Measurements from ENCODE around the gene ATG16L1. TPM values are rescaled to one million over a fixed set of nuclear protein-coding genes. Genes with fewer than 3 reads are reported as not detected.

ATG16L1 gene
- total and polyA plus RNA-seq, 9 of the 15 experiments (the other 6 are each of a cell fraction or from before 2014, with no cell fraction given) = 6.4 to 21.3 (median 17.2) TPM

DNA sequence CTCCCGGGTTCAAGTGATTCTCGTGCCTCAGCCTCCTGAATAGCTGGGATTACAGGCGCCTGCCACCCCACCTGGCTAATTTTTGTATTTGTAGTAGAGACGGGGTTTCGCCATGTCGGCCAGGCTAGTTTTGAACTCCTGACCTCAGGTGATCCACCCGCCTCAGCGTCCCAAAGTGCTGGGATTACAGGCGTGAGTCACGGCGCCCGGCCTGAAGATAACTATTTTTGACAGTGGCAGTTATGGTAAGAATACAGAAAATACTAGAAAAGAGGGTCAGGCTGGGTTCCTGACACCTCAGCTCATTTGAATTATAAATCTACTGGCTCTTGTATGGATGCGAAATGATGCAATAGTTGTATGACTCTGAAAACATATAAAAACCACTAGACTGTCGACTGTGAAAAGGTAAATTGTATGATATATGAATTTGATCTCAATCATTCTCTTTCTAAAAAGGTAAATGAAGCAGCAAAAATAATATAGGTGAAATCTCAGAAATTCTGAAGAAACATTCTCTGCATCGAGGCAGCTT, 91.8 kb downstream of the ATG16L1 start (continued):
- no peak for TF ChIP-seq ZNF57 (CRISPR knock-in tag; IDR thresholded peaks at IDR 0.05)
- TF ChIP-seq FOXP1 (CRISPR knock-in tag; IDR thresholded peaks at IDR 0.05) = no peak
- TF ChIP-seq, protein P1, sequence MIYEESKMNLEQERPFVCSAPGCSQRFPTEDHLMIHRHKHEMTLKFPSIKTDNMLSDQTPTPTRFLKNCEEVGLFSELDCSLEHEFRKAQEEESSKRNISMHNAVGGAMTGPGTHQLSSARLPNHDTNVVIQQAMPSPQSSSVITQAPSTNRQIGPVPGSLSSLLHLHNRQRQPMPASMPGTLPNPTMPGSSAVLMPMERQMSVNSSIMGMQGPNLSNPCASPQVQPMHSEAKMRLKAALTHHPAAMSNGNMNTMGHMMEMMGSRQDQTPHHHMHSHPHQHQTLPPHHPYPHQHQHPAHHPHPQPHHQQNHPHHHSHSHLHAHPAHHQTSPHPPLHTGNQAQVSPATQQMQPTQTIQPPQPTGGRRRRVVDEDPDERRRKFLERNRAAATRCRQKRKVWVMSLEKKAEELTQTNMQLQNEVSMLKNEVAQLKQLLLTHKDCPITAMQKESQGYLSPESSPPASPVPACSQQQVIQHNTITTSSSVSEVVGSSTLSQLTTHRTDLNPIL (CRISPR knock-in tag; IDR thresholded peaks at IDR 0.05) = no peak
- TF ChIP-seq CEBPB (tag; IDR thresholded peaks at IDR 0.05) = peak; percentile 69
- no peak for TF ChIP-seq HMG20B (CRISPR knock-in tag; IDR thresholded peaks at IDR 0.05)
- no peak for TF ChIP-seq MAFK (IDR thresholded peaks at IDR 0.05; ENCODE audit: low read length)
- no peak for TF ChIP-seq MIER1 (IDR thresholded peaks at IDR 0.05; ENCODE audit: low read depth)
- TF ChIP-seq, protein P2, sequence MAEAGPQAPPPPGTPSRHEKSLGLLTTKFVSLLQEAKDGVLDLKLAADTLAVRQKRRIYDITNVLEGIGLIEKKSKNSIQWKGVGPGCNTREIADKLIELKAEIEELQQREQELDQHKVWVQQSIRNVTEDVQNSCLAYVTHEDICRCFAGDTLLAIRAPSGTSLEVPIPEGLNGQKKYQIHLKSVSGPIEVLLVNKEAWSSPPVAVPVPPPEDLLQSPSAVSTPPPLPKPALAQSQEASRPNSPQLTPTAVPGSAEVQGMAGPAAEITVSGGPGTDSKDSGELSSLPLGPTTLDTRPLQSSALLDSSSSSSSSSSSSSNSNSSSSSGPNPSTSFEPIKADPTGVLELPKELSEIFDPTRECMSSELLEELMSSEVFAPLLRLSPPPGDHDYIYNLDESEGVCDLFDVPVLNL (CRISPR knock-in tag; IDR thresholded peaks at IDR 0.05; ENCODE audit: low read depth) = no peak
- TF ChIP-seq ARNT (IDR thresholded peaks at IDR 0.05) = no peak
- TF ChIP-seq DPF2 (IDR thresholded peaks at IDR 0.05) = no peak
- TF ChIP-seq, protein P3, sequence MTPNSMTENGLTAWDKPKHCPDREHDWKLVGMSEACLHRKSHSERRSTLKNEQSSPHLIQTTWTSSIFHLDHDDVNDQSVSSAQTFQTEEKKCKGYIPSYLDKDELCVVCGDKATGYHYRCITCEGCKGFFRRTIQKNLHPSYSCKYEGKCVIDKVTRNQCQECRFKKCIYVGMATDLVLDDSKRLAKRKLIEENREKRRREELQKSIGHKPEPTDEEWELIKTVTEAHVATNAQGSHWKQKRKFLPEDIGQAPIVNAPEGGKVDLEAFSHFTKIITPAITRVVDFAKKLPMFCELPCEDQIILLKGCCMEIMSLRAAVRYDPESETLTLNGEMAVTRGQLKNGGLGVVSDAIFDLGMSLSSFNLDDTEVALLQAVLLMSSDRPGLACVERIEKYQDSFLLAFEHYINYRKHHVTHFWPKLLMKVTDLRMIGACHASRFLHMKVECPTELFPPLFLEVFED (CRISPR knock-in tag; conservative IDR thresholded peaks at IDR 0.05) = no peak
- TF ChIP-seq ARID1B (IDR thresholded peaks at IDR 0.05) = peak; percentile 59
- TF ChIP-seq, protein P4, sequence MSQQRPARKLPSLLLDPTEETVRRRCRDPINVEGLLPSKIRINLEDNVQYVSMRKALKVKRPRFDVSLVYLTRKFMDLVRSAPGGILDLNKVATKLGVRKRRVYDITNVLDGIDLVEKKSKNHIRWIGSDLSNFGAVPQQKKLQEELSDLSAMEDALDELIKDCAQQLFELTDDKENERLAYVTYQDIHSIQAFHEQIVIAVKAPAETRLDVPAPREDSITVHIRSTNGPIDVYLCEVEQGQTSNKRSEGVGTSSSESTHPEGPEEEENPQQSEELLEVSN (IDR thresholded peaks at IDR 0.05; ENCODE audit: borderline replicate concordance in 1 of 2, extremely low read depth in 1 of 2, insufficient read depth in 1 of 2, insufficient read length in 1 of 2, low read depth in 1 of 2, low read length in 1 of 2, poor library complexity in 1 of 2, severe bottlenecking in 1 of 2) = no peak
- 0 out of 2 replicates have a peak, but pooled peaks have one; percentile 41 for TF ChIP-seq ADNP (tag; IDR thresholded peaks at IDR 0.05)
- no peak for TF ChIP-seq TSC22D4 (tag; IDR thresholded peaks at IDR 0.05)
- no peak for TF ChIP-seq ESRRA (IDR thresholded peaks at IDR 0.05; ENCODE audit: borderline replicate concordance, low read depth)
- TF ChIP-seq PHF20 (IDR thresholded peaks at IDR 0.05; ENCODE audit: partially characterized antibody) = no peak
- TF ChIP-seq NRF1 (conservative IDR thresholded peaks at IDR 0.05 in 1 of 2, IDR thresholded peaks at IDR 0.05 in 1 of 2) = no peak
- TF ChIP-seq ESRRB (CRISPR knock-in tag; IDR thresholded peaks at IDR 0.05; ENCODE audit: borderline replicate concordance) = no peak
- TF ChIP-seq, protein P5, sequence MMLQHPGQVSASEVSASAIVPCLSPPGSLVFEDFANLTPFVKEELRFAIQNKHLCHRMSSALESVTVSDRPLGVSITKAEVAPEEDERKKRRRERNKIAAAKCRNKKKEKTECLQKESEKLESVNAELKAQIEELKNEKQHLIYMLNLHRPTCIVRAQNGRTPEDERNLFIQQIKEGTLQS (IDR thresholded peaks at IDR 0.05) = peak; percentile 89
- TF ChIP-seq, protein P5 (CRISPR knock-in tag; conservative IDR thresholded peaks at IDR 0.05) = no peak
- TF ChIP-seq, protein P6, sequence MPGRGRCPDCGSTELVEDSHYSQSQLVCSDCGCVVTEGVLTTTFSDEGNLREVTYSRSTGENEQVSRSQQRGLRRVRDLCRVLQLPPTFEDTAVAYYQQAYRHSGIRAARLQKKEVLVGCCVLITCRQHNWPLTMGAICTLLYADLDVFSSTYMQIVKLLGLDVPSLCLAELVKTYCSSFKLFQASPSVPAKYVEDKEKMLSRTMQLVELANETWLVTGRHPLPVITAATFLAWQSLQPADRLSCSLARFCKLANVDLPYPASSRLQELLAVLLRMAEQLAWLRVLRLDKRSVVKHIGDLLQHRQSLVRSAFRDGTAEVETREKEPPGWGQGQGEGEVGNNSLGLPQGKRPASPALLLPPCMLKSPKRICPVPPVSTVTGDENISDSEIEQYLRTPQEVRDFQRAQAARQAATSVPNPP (IDR thresholded peaks at IDR 0.05; ENCODE audit: borderline replicate concordance, insufficient read depth, insufficient read length) = no peak
- no peak for TF ChIP-seq POLR2H (tag; IDR thresholded peaks at IDR 0.05; ENCODE audit: low read depth)

All from K562 (cell line).